ENCODE results near the gene HOXB2. TPM values are rescaled to one million over a fixed set of nuclear protein-coding genes. Genes with fewer than 3 reads are reported as not detected.

Gene HOXB2
- total RNA-seq, 1 experiment from 2014 or later: not detected

- H3K27me3 Mint-ChIP-seq (ENCODE audit: low read depth): peaks cover 100% of the 10 kb centered on the region
- no CpG with 5 or more reads among the region's 6 CpGs for WGBS (ENCODE audit: extremely low coverage, insufficient read length, low lambda C conversion rate)
Measured at GRCh38 chr17:48523010-48523409, 21.9 kb downstream of the HOXB2 start.

More at GRCh38 chr17:48523010-48523409, 21.9 kb downstream of the HOXB2 start:
- Histone ChIP-seq H2BK120ac (ENCODE audit: low read depth, low read length, poor library complexity, severe bottlenecking) (no peak overlapping the region), H2AK5ac (ENCODE audit: insufficient read length, low read length) (no peak overlapping the region), H2BK12ac (ENCODE audit: insufficient read length, low read depth, low read length) (no peak overlapping the region), H2BK5ac (ENCODE audit: insufficient read length, low read length) (no peak overlapping the region), H3K18ac (ENCODE audit: insufficient read length, low read depth, low read length) (no peak overlapping the region), H3K56ac (ENCODE audit: insufficient read length, low read depth, low read length) (no peak overlapping the region), H3K27me3 (ENCODE audit: insufficient read depth, low read length) (peaks cover 46% of the 10 kb centered on the region; the same call in 1 of the 2 replicates), H3T11ph (ENCODE audit: low read length) (no peak overlapping the region), H4K5ac (ENCODE audit: insufficient read length, low read depth, low read length) (no peak overlapping the region), H3K4ac (ENCODE audit: low read depth, low read length) (no peak overlapping the region), H2BK20ac (ENCODE audit: low read depth, low read length, poor library complexity, severe bottlenecking) (no peak overlapping the region), H2BK15ac (ENCODE audit: low read depth, low read length) (no peak overlapping the region), H2AFZ (ENCODE audit: low read length) (no peak overlapping the region), H3K79me2 (ENCODE audit: insufficient read depth, low read length) (no peaks in the 10 kb centered on the region), H3K4me2 (ENCODE audit: insufficient read depth, insufficient read length, low read length) (no peak overlapping the region), H3K9me3 (ENCODE audit: control insufficient read depth, low read depth, low read length) (no peaks in the 10 kb centered on the region), H3K23me2 (ENCODE audit: insufficient read length, low read depth, low read length, poor library complexity, severe bottlenecking) (no peaks in the 10 kb centered on the region), H4K91ac (ENCODE audit: insufficient read length, low read depth, low read length) (no peak overlapping the region), H3K14ac (ENCODE audit: insufficient read depth, low read length) (no peak overlapping the region), H3K27ac (ENCODE audit: insufficient read length, low read depth, low read length) (no peak overlapping the region), H4K8ac (replicated peaks; ENCODE audit: insufficient read length, low read depth, low read length) (no peak overlapping the region), H3K79me1 (ENCODE audit: insufficient read depth, low read depth, low read length, poor library complexity, severe bottlenecking) (no peaks in the 10 kb centered on the region), H3K23ac (ENCODE audit: insufficient read length, low read depth, low read length) (no peak overlapping the region), H4K20me1 (ENCODE audit: control insufficient read depth, insufficient read depth, insufficient read length) (no peaks in the 10 kb centered on the region), H3K4me1 (ENCODE audit: insufficient read depth, low read length) (peaks cover 11% of the 10 kb centered on the region), H3K9ac (ENCODE audit: extremely low read depth, insufficient read length, low read length) (no peak overlapping the region)
- H3K4me1 Mint-ChIP-seq: peaks cover 37 to 45% of the 10 kb centered on the region in 2 experiments
- peaks cover 0 to 2% (median 0%) of the 10 kb centered on the region in 3 experiments; a peak in 1 of 7 replicates for H3K36me3 Mint-ChIP-seq (ENCODE audit: insufficient read depth in 1 of 3, low read depth in 3 of 3)
- no peak for DNase-seq
- H3K27ac Mint-ChIP-seq: no peak overlapping the region
- no peak overlapping the region for H3K4me3 Mint-ChIP-seq
- H3K9me3 Mint-ChIP-seq: peaks cover 4 to 24% of the 10 kb centered on the region in 2 experiments; a peak in 3 of 5 replicates
- TF ChIP-seq, protein P1, sequence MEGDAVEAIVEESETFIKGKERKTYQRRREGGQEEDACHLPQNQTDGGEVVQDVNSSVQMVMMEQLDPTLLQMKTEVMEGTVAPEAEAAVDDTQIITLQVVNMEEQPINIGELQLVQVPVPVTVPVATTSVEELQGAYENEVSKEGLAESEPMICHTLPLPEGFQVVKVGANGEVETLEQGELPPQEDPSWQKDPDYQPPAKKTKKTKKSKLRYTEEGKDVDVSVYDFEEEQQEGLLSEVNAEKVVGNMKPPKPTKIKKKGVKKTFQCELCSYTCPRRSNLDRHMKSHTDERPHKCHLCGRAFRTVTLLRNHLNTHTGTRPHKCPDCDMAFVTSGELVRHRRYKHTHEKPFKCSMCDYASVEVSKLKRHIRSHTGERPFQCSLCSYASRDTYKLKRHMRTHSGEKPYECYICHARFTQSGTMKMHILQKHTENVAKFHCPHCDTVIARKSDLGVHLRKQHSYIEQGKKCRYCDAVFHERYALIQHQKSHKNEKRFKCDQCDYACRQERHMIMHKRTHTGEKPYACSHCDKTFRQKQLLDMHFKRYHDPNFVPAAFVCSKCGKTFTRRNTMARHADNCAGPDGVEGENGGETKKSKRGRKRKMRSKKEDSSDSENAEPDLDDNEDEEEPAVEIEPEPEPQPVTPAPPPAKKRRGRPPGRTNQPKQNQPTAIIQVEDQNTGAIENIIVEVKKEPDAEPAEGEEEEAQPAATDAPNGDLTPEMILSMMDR (conservative IDR thresholded peaks at IDR 0.05): peak; percentile 51; the same call in 2 of the 3 replicates
